HG02970 (cell line): Measurements from ENCODE around the gene ZNF48.
"Not testable (repeated sequence)": the region's sequence is repeated elsewhere in the genome, so short reads cannot be mapped to it uniquely, and the experiment has no call there.

Source experiments
- ATAC-seq: cut with Tn5 transposase; IDR thresholded peaks from one replicate; pipeline ENCODE4 v1.9.1; 2021; ENCODE audit warnings: mild to moderate bottlenecking, moderate library complexity, moderate number of reproducible peaks; ENCODE audit not compliant: unreplicated experiment, low FRiP score

The ZNF48 gene

DNA sequence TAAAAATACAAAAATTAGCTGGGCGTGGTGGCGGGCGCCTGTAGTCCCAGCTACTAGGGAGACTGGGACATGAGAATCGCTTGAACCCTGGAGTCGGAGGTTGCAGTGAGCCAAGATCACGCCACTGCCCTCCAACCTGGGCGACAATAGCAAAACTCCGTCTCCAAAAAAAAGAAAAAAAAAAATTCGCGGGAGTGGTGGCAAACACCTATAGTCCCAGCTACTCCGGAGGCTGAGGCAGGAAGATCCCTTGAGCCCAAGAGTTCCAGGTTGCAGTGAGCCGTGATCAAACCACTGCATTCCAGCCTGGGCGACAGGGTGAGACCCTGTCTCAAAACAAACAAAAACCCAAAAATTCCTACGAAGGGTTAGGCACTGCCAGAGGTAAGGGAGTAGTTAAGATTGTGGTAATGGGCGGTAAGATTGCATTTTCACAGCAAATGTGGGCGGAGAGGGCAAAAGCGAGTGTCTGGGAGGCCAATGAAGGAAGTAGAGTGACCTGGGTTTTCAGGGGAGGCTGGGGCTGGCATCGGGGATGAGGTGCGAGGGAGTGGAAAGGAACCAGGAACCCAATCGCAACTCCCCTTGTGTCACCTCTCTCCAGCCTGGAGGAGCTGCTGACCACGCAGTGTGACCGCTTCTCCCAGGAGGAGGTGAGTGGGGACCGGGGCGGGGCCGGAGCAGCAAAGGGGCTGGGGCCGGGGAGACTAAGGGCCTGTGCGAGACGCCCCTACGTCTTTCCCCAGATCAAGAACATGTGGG is 18.0 kb upstream of the ZNF48 start:
- ATAC-seq, result no peak

DNA sequence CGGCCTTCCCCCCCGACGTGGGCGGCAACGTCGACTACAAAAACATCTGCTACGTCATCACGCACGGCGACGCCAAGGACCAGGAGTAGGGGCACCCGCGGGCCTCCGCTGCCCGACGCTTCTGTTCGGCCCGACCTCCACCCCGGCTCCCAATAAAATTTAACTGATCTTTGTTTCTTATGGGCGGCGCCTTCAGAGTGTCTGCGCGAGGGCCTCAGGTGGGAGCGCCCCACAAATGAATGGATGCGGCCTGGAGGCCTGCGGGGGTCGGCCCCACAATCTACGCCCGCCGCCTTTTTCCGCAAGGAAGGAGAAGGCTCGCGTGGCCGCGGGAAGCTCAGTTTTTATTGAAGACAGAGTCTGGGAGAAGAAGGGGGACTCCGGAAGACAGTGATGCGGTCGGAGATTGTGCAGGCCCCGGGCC is 17.4 kb upstream of the ZNF48 start:
- peak; percentile 34 for ATAC-seq

DNA sequence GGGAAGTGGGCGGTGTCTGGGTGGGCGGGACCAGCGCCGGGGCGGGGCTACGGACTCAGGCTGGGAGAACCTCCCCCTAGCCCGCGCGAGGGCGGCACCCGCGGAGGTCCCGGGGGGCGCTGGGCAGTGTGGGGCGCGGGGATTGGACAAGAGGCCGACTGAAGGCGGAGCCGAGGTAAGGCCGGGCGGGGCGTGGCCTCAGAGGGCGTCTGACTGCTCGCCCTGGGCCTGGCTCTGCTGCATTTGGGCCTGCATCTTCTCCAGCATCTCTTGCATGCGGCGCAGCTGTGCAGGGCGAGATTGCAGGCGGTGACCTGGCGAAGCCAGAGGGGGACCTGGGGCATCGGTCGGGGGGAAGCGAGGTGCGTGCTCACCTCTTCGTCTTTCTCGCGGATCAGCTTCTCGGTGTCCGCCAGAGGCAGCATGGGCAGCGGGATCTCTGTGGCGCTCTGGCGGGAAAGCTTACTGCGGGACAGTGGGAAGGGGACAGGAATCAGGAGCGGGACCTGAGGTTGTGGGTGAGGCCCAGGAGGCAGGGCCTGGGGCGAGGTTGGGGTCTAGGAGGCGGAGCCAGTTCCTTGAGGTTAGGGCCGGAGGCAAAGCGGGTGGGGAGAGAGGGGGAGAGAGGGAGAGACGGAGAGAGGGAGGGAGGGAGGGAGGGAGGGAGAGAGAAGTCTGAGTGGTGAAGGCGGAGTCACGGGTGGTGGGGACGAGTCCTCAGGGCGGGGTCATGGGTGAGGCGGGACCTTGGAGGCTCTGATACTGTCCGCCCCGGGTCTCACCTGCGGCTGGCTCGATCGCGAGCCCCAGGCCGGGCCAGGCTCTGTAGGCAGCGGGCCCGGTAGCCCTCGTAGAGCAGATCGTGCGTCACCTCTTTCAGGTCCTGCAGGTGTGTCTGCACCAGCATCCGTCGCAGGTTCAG is 16.7 kb upstream of the ZNF48 start:
- ATAC-seq, result peak; percentile 84

DNA sequence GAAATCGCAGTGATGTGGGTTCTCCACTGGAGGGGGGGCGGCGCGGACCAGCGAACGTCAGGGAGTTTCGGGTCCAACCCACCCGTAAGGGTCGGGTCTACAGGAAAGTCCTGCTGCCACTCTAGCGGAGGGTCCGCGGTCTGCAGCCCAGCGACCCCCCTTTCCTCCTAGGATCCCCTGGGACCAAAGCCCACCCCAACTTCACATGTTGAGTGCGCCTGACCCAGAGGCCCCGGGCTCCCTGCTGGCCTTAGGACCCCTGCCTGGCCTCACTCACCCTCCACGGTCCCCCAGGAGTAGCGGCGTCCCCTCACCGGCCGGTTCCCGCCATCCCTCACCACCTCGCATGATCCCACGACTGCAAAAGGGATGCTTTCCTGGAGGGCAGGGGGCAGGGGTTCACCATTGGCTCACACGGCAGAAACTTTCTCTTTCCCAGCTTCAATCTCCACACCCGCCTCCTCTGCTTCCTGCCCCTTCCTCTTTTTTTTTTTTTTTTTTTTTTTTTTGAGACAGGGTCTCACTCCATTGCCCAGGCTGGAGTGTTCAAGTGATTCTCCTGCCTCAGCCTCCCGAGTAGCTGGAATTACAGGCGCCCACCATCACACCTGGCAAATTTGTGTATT is 15.9 kb upstream of the ZNF48 start:
- ATAC-seq, result no peak

DNA sequence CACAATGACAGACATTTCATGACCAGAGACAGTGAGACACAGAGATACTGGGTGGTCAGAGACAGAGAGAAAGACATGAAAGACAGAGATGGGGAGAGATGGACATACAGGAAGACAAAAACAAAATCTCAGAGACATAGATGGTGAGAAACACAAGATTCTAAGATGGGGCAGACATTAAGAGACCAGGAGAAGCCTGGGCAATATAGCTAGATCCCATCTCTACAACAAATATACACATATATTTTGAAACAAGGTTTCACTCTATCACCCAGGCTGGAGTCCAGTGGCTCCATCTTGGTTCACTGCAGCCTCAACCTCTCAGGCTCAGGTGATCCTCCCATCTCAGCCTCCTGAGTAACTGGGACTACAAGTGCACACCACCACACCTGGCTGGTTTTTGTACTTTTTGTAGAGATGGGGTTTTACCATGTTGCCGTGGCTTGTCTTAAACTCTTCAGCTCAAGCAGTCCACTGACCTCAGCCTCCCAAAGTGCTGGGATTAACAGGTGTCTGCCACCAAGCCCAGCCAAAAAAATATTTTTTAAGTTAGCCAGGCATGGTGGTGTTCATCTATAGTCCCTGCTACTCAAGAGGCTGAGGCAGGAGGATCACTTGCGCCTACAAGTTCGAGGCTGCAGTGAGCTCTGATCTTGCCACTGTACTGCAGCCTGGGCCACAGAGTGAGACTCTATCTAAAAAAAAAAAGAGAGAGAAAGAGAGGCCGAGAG is 15.0 kb upstream of the ZNF48 start:
- ATAC-seq, result no peak

DNA sequence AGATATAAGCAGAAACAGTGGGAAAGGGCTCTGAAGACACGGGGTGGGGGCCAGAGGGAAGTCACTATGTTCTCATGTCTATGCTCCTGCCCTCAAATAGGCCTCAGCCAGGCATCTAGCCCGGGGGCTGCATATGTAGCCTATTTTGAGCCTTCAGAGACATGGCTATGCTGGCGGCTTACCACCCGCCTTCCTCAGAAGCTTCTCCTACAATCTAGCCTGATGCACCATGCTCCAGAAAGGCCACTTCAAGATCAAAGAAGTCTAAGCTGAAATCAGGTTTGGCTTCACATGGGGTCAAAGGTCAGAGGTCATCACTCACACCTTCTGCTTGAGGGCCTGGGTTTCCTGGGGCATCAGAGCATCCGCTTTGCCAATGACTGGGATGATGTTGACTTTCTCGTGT is 14.4 kb upstream of the ZNF48 start:
- ATAC-seq, result no peak

DNA sequence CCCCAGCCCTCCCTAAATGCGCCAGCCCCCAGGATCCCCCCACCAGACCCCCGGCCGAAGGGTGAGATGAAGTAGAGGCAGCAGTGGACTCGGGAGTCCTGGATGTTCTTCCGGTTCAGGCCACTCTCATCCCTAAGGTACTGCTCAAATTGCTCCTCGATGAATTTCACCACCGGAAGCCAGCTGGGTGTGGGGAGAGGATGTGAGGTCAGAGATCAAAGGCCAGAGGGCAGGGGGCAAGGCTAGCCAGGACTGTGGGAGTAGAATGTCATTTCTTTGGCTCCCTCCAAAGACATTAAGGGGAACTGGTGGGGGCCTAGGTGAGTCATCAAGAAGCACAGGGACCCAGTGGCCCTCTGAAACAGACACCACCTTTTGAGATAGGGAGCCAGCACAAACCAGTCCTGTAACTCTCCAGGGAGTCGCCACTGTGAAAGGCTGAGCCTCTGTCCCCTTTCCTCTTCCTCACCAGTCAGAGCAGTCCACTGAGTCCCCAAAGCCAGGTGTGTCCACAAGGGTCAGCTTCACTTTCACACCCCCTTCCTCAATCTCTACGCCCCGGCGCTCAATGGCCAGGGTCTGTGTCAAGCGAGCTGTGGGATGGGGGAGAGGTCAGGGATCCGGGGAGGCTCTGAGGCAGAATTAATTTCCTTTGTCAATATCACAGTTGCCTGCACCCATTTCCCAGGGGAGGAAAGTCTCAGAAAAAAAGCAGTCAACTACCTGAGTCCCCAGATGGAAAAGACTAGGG is 13.8 kb upstream of the ZNF48 start:
- no peak for ATAC-seq

DNA sequence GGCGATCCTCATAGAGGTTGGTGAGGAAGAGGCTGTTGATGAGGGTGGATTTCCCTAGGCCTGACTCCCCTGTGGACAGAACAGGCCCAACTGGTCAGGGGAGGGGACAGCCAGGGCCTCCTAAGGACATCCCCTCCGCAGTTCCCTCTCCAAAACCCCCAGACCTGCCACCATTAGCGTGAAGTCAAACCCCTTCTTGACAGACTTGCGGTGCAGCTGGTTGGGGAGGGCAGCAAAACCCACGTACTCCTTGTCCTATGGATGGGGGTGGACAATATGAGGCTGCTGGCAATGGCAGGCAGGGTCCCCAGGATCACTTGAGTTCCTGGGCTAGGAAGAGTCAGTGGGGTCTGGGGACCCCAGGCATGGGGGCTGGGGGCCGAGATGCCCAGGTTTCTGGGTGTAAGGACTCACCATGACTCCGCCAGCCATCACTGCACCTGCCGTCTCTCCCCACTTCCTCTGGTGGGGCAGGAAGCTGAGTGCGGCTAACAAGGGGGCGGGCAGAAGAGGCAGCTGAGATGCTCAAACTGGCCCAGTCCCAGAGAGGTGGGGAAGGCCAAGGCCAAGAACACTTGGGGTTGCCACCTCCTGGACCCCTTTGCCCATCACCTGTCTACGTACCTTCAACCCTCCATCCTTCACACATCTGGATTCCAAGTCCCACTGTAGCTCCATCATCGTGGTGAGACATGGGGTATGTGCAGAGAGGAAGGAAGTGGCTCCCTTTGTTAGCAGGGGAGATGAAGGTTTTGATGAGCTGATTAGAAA is 12.9 kb upstream of the ZNF48 start, which contains the start of gene SEPTIN1:
TSS of gene SEPTIN1 (minus strand) at position 451 of the 771 bp plus-strand sequence. CDS start at position 432, 19 bp downstream.
- ATAC-seq, result no peak

DNA sequence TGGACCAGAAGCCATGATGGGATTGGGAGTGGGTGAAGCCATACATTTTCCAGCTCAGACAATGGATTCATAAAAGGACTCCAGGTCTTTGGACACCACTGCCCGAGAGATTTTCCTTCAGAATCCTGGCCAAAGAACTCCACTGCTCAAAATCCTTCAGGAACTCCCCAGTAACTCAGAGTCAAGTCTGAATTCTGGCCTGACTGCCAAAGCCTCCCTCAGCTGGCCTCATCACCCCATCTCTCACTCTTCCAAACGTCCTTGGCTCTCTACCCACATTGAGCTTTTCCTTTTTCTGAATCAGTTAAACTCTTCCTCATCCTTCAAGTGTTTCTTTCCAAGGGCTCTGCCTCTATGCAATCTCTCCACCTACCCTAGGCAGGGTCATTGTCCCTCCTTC is 11.7 kb upstream of the ZNF48 start:
- ATAC-seq, result no peak

DNA sequence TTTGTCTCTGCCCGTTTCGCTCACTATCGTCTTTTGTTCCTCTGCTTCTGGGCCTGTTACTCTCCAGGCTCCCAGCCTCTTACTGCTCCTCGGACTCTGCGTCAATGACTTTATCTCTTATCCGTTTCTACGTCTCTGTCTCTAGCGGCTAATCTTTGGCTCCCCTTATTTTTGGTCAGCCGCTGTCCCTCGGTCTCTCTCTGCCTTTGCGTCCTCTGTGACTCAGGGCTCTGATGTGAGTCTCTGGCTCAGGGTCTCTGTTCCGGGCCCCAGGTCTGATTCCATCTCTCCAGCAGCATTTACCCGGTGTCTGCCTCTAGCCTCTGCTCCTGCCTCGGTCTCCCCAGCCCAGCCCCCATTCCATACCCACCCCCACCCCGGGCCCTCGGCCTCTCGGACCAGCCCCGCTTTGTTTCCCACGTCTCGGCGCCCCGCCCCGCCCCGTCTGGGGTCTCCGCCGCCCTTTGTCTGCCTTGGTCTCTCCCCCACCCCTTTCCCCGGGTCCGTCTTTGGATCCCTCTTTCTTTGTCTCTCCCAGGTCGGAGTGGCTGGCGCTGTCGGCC is 547 bp upstream of the ZNF48 start:
- no peak for ATAC-seq

DNA sequence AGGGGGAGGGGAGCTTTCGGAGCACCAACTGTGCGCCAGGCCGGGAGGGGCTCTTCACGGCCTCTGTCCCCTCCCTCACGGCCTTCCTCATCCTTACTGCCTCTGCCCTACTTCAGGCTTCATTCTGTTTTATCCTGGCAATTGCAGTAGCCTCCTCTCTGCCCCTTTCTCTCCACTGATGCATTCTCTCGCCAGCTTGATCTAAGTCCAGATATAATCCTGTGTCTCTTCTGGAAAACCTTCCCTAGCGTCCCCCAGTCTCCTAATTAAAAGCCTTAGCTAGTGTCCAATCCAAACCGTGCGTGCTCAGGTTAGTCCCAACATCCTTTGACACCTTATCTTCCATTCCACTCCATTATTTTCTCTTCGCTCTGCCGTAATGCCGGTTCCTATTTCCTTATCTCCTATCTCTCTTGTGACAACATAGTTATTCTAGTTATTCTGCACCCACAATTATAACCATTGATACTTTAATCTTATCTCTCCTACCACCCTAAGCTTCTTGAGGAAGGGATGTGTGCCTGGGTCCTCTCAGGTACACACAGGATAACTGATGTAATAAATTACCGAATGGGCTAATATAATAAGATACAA is 869 bp downstream of the ZNF48 start:
- no peak for ATAC-seq

DNA sequence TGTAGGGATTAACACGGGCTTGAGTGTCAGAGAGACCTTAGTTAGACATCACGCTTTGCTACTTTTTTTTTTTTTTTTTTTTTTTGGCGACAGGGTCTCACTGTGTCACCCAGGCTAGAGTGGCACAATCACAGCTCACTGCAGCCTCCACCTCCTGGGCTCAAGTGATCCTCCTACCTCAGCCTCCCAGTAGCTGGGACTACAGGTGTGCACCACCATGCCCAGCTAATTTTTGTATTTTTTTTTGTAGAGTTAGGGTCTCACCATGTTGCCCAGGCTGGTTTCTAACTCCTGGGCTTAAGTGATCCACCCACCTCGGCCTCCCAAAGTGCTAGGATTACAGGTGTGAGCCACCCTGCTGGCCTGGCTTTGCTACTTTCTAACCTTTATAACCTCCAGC is 1.4 kb downstream of the ZNF48 start:
- not testable (repeated sequence) for ATAC-seq

DNA sequence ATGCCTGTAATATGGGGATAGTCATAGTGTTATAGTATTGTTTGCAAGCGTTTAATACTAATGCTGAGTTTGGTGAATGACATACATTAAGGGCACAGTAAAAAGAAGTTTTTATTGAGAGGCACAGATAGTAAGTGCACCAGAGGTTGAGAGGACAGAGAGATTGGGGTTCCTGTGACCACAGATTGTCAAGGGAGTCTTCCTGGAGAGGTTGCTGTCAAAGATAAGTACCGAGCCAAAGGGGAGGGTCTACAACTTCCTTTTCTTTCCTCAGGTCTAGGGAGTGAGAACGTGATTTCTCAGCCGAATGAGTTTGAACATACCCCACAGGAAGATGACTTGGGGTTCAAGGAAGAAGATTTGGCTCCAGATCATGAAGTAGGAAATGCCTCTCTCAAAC is 1.8 kb downstream of the ZNF48 start:
- no peak for ATAC-seq

DNA sequence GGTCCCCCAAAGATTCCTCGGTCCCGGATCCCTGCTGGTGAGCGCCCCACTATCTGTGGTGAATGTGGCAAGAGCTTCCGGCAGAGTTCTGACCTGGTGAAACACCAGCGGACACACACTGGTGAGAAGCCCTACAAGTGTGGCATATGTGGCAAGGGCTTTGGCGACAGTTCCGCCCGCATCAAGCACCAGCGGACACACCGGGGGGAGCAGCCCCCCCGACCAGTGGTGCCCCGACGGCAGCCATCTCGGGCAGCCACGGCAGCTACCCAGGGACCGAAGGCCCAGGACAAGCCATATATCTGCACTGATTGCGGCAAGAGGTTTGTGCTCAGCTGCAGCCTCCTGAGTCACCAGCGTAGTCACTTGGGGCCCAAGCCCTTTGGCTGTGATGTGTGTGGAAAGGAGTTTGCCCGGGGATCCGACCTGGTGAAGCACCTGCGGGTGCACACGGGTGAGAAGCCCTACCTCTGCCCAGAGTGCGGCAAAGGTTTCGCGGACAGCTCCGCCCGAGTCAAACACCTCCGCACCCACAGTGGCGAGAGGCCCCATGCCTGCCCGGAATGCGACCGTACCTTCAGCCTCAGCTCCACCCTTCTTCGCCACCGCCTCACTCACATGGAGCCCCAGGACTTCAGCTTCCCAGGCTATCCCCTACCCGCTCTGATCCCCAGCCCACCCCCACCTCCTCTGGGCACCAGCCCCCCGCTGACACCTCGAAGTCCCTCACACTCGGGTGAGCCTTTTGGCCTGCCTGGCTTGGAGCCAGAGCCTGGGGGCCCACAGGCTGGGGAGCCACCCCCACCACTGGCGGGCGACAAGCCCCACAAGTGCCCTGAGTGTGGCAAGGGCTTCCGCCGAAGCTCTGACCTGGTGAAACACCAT is 2.8 kb downstream of the ZNF48 start:
- no peak for ATAC-seq

DNA sequence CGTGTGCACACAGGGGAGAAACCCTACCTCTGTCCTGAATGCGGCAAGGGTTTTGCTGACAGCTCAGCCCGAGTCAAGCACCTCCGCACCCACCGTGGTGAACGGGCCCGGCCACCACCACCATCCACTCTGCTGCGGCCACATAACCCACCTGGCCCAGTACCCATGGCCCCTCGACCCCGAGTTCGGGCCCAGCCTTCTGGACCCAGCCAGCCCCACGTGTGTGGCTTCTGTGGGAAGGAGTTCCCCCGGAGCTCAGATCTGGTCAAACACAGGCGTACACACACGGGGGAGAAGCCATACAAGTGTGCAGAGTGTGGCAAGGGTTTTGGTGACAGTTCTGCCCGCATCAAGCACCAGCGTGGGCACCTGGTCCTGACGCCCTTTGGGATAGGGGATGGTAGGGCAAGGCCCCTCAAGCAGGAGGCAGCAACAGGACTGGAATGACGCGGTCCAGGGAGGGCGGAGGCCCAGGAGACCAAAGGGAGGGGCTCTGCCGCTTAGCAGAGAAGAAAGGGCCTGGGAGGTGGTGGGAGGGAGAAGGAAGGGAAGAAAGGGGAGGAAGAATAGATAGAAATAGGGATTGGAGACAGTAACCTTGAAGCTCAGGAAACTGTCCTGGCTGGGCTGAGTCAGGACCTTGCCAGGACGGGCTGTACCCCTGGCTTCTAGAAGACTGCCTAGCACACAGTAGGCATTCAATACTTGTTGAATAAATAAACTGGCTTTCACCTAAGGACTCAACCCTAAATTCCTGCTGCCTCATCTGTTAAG is 3.6 kb downstream of the ZNF48 start:
- ATAC-seq, result no peak

DNA sequence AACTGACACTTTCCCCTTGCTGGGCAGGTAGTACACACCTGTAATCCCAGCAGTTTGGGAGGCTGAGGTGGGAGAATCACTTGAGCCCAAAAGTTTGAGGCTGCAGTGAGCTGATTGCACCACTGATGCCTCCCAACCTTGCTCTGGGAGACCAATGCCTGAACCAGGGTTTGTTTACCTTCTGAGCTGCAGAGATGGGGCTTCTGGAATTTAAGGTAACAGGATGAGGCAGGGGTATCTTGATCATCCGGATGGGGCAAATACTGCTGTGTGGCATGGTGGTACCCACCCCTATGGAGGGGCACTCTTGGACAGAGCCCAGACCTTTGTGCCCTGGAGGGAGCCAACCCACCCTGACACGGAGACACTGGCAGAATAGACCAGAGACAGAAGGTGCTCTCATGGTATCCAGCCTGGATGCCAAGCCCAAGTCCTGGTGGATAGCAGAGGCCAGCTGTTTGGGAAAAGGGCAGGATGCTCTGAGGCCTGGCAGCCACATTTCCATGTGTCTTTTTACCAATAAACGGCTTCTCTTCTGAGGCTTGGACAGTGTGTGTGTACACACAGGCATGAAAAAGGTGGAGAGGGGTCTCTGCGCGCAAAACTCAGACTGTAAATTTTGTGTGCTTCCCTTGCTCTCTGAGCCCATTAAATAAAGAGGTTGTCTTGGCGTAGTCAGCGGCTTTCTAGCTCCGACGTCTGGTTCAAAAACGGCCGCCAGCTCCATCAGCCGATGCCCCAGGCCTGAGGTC is 4.4 kb downstream of the ZNF48 start:
- ATAC-seq, result no peak
